Body of pancreas (tissue), 4 donors: ENCODE measurements around the gene CAPN2.

Experiments
- POLR2A ChIP-seq, 3 donors: fragments of 450-650 bp; IDR thresholded peaks; one replicate each; pipeline ENCODE4 v1.6.1; 2016; ENCODE audit warnings: antibody characterized with exemption in 3 of 3, mild to moderate bottlenecking in 2 of 3
- TF ChIP-seq, protein P1 (sequence below), 7 experiments: fragments of 450-650 bp in 4 of 7; fragments of 200-600 bp in 3 of 7; sonication (generic) in 3 of 7; IDR thresholded peaks; one replicate each; pipeline ENCODE4 v1.5.1; 2016 to 2019; ENCODE audit warnings: antibody characterized with exemption in 7 of 7

DNA sequence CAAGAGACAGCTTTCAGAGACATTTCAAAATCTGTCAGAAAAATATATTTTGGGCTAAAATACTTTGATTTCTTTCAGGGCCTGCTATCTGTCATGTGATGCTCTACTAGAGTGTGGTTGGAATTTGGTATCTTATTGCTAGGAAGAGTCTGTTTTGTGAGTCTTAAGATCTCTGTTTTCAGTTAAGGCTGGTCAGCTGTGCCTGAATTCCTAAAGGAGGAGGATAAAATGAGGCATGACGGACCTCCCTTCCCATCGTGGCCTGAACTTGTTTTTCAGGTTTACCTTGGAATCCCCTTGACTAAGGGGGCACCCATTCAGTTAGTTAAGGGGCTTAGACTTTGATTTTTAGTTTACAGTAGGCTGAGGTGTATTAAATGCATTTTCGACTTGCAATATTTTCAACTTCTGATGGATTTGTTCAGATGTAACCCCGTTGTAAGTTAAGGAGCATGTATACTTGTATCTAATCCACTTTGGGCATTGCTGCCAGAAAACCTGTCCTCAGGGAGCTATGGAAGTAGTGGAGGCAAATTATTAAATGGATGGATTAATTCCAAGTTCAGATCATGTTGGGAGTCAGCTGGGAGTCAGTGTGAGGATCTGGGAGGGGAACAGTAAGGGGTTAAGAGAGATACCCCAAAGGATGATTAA lies 18.3 kb downstream of the CAPN2 start:
- TF ChIP-seq POLR2A (IDR thresholded peaks at IDR 0.05): no peak
- TF ChIP-seq, protein P1, sequence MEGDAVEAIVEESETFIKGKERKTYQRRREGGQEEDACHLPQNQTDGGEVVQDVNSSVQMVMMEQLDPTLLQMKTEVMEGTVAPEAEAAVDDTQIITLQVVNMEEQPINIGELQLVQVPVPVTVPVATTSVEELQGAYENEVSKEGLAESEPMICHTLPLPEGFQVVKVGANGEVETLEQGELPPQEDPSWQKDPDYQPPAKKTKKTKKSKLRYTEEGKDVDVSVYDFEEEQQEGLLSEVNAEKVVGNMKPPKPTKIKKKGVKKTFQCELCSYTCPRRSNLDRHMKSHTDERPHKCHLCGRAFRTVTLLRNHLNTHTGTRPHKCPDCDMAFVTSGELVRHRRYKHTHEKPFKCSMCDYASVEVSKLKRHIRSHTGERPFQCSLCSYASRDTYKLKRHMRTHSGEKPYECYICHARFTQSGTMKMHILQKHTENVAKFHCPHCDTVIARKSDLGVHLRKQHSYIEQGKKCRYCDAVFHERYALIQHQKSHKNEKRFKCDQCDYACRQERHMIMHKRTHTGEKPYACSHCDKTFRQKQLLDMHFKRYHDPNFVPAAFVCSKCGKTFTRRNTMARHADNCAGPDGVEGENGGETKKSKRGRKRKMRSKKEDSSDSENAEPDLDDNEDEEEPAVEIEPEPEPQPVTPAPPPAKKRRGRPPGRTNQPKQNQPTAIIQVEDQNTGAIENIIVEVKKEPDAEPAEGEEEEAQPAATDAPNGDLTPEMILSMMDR (IDR thresholded peaks at IDR 0.05): no peak
